NCI-H1417 (cell line): ENCODE results near the gene SORCS3.

Experiments used
- DNase-seq, 3 experiments: peaks; one replicate each; lab custom pipeline; 2025; lab: John Stamatoyannopoulos, UW

Gene SORCS3

DNA sequence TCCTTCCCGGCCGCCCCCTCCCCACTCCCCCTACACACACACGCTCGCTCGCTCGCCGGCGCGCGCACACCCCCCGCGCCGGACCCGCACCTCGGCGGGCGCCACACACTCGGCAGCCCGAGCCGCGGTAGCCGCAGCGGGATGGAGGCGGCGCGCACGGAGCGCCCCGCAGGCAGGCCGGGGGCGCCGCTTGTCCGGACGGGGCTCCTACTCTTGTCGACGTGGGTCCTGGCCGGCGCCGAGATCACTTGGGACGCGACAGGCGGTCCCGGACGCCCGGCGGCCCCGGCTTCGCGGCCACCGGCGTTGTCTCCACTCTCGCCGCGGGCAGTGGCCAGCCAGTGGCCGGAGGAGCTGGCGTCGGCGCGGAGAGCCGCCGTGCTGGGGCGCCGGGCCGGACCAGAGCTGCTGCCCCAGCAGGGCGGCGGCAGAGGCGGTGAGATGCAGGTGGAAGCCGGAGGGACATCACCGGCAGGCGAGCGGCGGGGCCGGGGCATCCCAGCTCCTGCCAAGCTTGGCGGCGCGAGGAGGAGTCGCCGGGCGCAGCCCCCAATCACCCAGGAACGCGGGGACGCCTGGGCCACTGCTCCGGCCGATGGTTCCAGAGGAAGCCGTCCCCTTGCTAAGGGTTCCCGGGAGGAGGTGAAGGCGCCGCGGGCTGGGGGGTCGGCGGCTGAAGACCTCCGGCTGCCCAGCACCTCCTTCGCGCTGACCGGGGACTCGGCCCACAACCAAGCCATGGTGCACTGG, at the start of gene SORCS3:
TSS of gene SORCS3 (plus strand) at position 104 of the 750 bp plus-strand sequence.
- DNase-seq: peak in 2 of 3 experiments; percentile 45 to 52

DNA sequence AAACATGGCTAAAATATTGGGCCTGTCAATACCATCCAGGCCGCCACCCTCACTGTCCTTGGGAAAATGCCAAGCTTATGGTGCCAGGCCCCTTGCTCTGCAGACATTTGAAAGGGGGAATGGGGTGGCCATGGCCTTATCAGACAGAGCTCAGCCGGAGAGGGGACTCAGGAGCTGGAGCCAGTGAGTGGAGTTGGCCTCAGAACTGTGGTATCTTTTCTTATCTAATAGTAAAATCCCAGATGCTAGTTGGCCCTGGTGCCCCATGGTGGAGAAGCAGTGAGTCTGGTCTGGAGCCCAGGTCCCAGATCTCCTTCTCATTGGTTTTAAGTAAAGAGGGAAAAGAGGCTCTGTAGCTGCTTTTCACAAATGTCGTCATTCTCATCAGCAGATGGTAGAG, 49.6 kb upstream of the SORCS3 start:
- no peak for DNase-seq

DNA sequence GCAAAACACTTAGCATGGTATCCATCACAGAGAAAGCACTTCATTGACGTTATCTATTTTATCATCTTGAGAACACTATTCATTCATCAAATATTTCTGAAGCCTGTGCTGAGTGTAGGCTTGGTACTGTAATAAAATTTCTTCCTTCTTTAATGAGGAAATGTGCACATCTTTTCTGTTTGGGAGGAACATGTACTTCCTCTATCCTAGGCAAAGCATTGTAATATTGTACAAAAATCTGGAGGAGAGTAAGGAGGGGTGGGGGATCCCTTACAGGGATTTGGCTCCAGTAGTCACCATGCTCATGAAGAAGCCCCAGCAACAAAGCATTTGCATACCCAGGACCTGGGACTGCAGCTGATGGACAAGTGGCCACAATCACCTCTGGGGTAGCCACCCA, 39.9 kb upstream of the SORCS3 start:
- no peak for DNase-seq

GRCh38 chr10:104608091-104608828, 32.8 kb upstream of the SORCS3 start:
- no peak for DNase-seq

GRCh38 chr10:104612571-104613205, 28.4 kb upstream of the SORCS3 start:
- DNase-seq: no peak

- DNase-seq: no peak
These were observed 27.7 kb upstream of the SORCS3 start for GRCh38 chr10:104613406-104613805.

GRCh38 chr10:104614245-104614831, 26.8 kb upstream of the SORCS3 start:
- DNase-seq: peak in 1 of 3 experiments; percentile 13

DNA sequence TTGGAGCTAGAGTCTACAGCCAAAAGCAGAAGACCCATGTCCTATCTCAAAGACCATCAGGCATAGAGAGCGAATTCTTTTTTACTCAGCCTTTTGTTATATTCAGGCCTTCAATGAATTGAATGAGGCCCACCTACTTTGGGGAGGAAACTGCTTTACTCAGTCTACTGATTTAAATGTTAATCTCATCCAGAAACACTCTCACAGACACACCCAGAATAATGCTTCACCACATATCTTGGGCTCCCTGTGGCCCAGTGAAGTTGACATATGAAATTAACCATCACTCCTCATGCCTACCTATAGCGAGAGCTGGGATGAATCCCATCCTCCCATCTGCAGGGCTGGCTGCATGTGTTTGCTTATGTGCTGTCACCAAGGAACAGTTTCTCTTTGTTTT, 26.0 kb upstream of the SORCS3 start:
- DNase-seq: peak in 2 of 3 experiments; percentile 4 to 27

- DNase-seq: no peak
These were observed 23.3 kb upstream of the SORCS3 start for GRCh38 chr10:104617831-104618230.

DNA sequence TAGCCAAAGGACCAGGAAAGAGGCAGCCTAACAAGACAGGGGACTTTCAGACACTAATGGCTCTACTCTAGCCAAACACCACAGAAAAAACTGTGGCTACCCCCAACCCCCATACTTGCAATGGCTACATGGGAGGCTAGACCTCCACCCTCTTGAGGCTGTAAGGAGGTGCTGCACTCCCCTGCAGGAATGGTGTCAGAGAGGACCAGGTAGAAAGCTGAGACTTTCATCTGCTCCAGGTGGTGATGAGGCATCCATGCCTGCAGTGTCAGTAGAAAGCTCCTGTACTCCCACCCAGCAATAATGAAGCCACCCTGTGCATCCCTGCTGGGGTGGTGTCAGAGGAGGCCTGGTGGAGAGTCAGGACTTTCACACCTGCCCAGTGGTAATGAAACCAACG, 18.9 kb upstream of the SORCS3 start:
- no peak for DNase-seq

- DNase-seq: peak in 1 of 3 experiments; percentile 53
These were observed 18.4 kb upstream of the SORCS3 start for GRCh38 chr10:104622598-104623209.

DNA sequence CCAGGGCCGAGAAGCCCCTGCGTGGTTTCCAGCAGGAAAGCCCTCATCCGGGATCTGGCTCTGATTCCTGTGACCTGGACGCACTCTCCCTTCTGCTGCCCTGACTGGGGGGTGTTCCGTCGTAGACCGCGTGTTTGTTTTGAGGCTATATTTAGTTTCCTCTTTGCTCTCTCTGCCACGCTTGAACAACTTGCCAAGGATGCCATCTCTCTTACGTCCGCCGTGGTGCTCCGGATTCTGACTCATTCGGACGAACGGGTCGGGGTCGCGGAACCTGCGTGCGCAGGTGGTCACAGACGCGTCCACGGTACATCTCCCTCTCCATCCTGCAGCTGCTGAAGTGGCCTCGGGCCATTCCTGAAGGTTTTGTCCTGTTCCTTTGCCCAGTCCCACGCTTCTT, 10.4 kb upstream of the SORCS3 start:
- DNase-seq: no peak

DNA sequence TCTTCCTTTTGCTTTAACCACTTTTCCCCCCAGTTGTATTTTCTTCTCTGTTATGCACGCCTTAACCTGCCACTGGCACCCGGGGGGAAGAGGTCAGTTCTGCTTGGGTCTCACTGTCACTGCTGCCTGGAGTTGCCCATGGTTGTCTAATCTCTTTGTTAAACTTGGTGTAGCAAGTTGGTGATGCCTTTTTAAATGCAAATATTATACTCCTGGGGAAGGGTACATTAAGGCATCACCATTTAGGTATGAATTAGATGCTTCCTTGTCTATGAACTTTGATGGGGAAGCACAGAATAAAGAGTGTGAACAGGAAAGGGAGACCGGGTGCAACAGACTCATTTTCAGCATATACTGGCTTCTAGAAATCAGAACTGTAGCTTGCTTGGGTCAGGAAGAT, 9.1 kb upstream of the SORCS3 start:
- no peak for DNase-seq

DNA sequence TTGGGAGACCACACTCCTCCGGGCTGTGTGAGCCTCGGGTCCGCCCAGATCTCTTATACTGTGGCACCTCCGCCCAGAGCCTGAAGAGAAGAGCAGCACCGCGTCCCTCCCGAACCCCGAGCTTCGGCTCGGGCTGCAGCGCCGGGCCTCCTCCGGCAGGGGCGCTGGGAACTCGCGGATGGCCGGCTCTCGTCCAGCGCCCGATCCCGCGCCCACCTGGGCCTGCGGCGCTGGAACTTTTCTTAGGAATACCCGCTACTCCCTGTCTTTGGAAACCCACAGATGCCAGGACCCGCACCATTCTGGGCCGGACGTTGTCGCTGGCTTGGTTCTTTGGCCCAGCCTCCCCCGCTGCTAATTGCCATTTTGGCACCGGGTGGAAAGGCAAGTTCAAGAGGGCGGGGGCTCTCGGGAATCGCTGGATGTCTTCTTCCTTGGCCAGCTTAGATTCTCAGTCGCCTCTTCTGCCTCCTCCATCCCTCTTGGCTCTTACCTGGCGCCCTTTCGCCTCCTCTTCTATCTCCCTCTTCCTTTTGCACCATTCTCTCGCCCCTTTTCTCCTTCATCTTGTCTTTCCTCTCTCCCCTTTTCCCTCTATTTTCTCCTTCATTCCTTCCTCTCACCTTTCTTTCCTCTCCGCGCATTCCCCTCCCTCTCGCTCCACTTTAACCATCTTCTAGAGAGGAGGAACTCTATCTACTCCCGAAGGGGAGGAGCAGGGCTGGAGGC, 2.1 kb upstream of the SORCS3 start:
- peak in 2 of 3 experiments; percentile 22 to 36 for DNase-seq

GRCh38 chr10:104639590-104640338, 1.3 kb upstream of the SORCS3 start:
- DNase-seq: peak in 2 of 3 experiments; percentile 26 to 50

- DNase-seq: peak in 2 of 3 experiments; percentile 36 to 50
These were observed 527 bp upstream of the SORCS3 start for GRCh38 chr10:104640339-104641186.

- DNase-seq: peak in 2 of 3 experiments; percentile 25 to 39
These were observed 1.0 kb downstream of the SORCS3 start for GRCh38 chr10:104641937-104642657.

DNA sequence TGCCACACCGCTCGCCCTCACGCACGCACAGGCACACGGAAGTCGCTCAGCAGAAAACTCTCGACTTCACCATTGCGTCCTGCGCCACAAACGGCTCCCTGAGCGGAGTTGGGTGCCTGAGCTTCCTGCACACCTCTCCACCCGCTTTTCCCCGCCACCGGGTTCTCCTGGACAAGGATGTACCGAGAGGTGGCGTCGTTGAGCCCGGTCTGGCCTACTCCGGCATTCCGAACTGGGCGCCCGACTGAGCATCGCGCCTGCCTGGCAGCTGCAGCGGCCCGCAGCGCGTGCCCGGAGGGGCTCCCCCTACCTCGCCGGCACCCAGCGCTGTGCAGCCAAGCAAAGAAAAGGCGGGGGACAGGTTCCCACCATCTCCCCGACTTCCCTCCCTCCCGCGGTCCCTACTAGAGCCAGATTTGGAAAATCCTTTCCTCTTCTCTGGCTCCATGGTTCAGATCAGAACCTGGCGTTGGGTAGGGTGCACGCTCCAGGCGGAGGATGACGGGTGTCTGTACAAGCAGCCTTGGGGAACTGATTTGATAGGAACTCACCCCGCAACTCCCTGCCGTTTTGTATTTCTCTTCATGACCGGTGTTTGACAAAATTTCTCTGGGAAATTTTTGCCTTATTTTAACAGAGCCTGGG, 1.7 kb downstream of the SORCS3 start:
- peak in 2 of 3 experiments; percentile 67 to 79 for DNase-seq
